Tibial nerve (tissue), 4 donors: ENCODE measurements around the gene GDPD3. TPM values are rescaled to one million over a fixed set of nuclear protein-coding genes. Genes with fewer than 3 reads are reported as not detected.

Experiments used
- DNase-seq, 2 donors: peaks; one replicate each; pipeline ENCODE4 v3.0.0-alpha.2; 2019; ENCODE audit warnings: low spot score in 2 of 2
- H3K27ac ChIP-seq, 4 donors: fragments of 200-600 bp; sonication (generic) in 3 of 4; one replicate each; pipeline ENCODE4 v1.5.1; 2017 to 2019; ENCODE audit warnings: mild to moderate bottlenecking in 1 of 4
- H3K27me3 ChIP-seq, 2 donors: fragments of 200-600 bp; sonication (generic) in 1 of 2; one replicate each; pipeline versions ENCODE4 v1.5.1 to v1.6.0; 2017 to 2019
- H3K36me3 ChIP-seq, 3 donors: fragments of 200-600 bp; sonication (generic); one replicate each; pipeline ENCODE4 v1.5.1; 2018 to 2019
- H3K4me1 ChIP-seq, 4 donors: fragments of 200-600 bp; sonication (generic) in 3 of 4; one replicate each; pipeline ENCODE4 v1.5.1; 2017 to 2019
- H3K4me3 ChIP-seq, 4 donors: fragments of 200-600 bp; sonication (generic) in 3 of 4; one replicate each; pipeline ENCODE4 v1.5.1; 2017 to 2019; ENCODE audit warnings: mild to moderate bottlenecking in 1 of 4, moderate library complexity in 1 of 4
- H3K9me3 ChIP-seq, 4 donors: fragments of 200-600 bp; sonication (generic) in 3 of 4; one replicate each; pipeline ENCODE4 v1.5.1; 2017 to 2019
- CTCF ChIP-seq, 5 experiments: fragments of 200-600 bp in 3 of 5; fragments of 450-650 bp in 2 of 5; sonication (generic) in 3 of 5; IDR thresholded peaks; one replicate each; pipeline ENCODE4 v1.5.1; 2016 to 2019; ENCODE audit warnings: antibody characterized with exemption in 5 of 5, mild to moderate bottlenecking in 3 of 5, moderate library complexity in 2 of 5
- EP300 ChIP-seq, 2 donors: sonication (generic); formaldehyde crosslinking; IDR thresholded peaks; one replicate each; pipeline ENCODE4 v1.6.1; 2017; ENCODE audit warnings: antibody characterized with exemption in 2 of 2, mild to moderate bottlenecking in 1 of 2
- POLR2A ChIP-seq, 2 donors: fragments of 450-650 bp; IDR thresholded peaks; one replicate each; pipeline ENCODE4 v1.6.1; 2017; ENCODE audit warnings: antibody characterized with exemption in 2 of 2, mild to moderate bottlenecking in 2 of 2, moderate library complexity in 2 of 2
- WGBS, 2 donors: methylation state at CpG; one replicate each; pipeline ENCODE4 v1.1.5; 2018; 5-methylcytosine and 5-hydroxymethylcytosine counted together
- total RNA-seq, 4 donors: library from RNA; depleted of rRNA; stranded (reverse); fragments of >200 nt; gene quantifications; one replicate each; pipeline ENCODE4 v1.1.0, GENCODE V29; 2016

GDPD3 gene
- total RNA-seq, 4 donors from 2014 or later = 2.8 to 5.2 (median 4.6) TPM

- DNase-seq = no peak
- Histone ChIP-seq H3K27ac (peak overlapping the region; percentile 90 to 97 (median 96)), H3K4me1 (peaks cover 0 to 56% (median 32%) of the 10 kb centered on the region in 4 donors), H3K9me3 (peaks cover 0 to 23% (median 0%) of the 10 kb centered on the region in 4 donors), H3K27me3 (no peaks in the 10 kb centered on the region), H3K4me3 (peak overlapping the region; percentile 67 to 93 (median 82)), H3K36me3 (peaks cover 5 to 23% (median 5%) of the 10 kb centered on the region in 3 donors)
- 45 to 51% methylated on average over 11 of the region's 11 CpGs for WGBS, 2 donors
- TF ChIP-seq EP300 (IDR thresholded peaks at IDR 0.05) (no peak), POLR2A (IDR thresholded peaks at IDR 0.05) (no peak), CTCF (IDR thresholded peaks at IDR 0.05) (no peak)
Measured at GRCh38 chr16:30094541-30095165, 18.7 kb downstream of the GDPD3 start.

GRCh38 chr16:30092373-30093010 is 20.8 kb downstream of the GDPD3 start:
- peak; percentile 56 to 70 for DNase-seq
- no peaks in the 10 kb centered on the region for H3K27me3 ChIP-seq
- peaks cover 0 to 11% (median 0%) of the 10 kb centered on the region in 4 donors for H3K9me3 ChIP-seq
- H3K4me1 ChIP-seq = peaks cover 0 to 56% (median 32%) of the 10 kb centered on the region in 4 donors
- 5 to 12% methylated on average over 19 to 22 of the region's 22 CpGs for WGBS, 2 donors
- TF ChIP-seq CTCF (IDR thresholded peaks at IDR 0.05) (peak in 4 of 5 experiments; percentile 33 to 53 (median 42)), EP300 (IDR thresholded peaks at IDR 0.05) (peak; percentile 27 to 58), POLR2A (IDR thresholded peaks at IDR 0.05) (no peak)
- H3K36me3 ChIP-seq = peaks cover 5 to 24% (median 5%) of the 10 kb centered on the region in 3 donors
- H3K27ac ChIP-seq = peak overlapping the region; percentile 13 to 90 (median 84)
- H3K4me3 ChIP-seq = peak overlapping the region; percentile 21 to 65 (median 62)

GRCh38 chr16:30091474-30092372 is 21.6 kb downstream of the GDPD3 start, which contains the start of gene TBX6:
TBX6 (minus strand) TSS chr16:30091924; CDS start chr16:30091193, 731 bp downstream.
- peak; percentile 80 for DNase-seq
- peaks cover 0 to 56% (median 32%) of the 10 kb centered on the region in 4 donors for H3K4me1 ChIP-seq
- H3K9me3 ChIP-seq = peaks cover 0 to 3% (median 0%) of the 10 kb centered on the region in 4 donors
- no peaks in the 10 kb centered on the region for H3K27me3 ChIP-seq
- TF ChIP-seq EP300 (IDR thresholded peaks at IDR 0.05) = peak; percentile 51 to 71
- TF ChIP-seq POLR2A (IDR thresholded peaks at IDR 0.05) = peak in 1 of 2 donors; percentile 19
- TF ChIP-seq CTCF (IDR thresholded peaks at IDR 0.05) = peak; percentile 76 to 98 (median 92)
- H3K36me3 ChIP-seq = peaks cover 5 to 32% (median 5%) of the 10 kb centered on the region in 3 donors
- 0% methylated on average over 27 to 75 of the region's 76 CpGs for WGBS, 2 donors
- H3K4me3 ChIP-seq = peak within 1 kb of the TSS; percentile 21 to 65 (median 62)
- peak within 1 kb of the TSS; percentile 13 to 90 (median 84) for H3K27ac ChIP-seq

GRCh38 chr16:30090610-30091331 is 22.6 kb downstream of the GDPD3 start:
- no peak for DNase-seq
- no peaks in the 10 kb centered on the region for H3K27me3 ChIP-seq
- TF ChIP-seq EP300 (IDR thresholded peaks at IDR 0.05) = no peak
- TF ChIP-seq CTCF (IDR thresholded peaks at IDR 0.05) = no peak
- no peak for TF ChIP-seq POLR2A (IDR thresholded peaks at IDR 0.05)
- H3K27ac ChIP-seq = peak overlapping the region in 3 of 4 donors; percentile 83 to 90 (median 85)
- peak overlapping the region in 1 of 4 donors; percentile 65 for H3K4me3 ChIP-seq
- no peaks in the 10 kb centered on the region for H3K9me3 ChIP-seq
- WGBS, 2 donors = 59 to 71% methylated on average over 14 to 26 of the region's 26 CpGs
- peaks cover 0 to 63% (median 32%) of the 10 kb centered on the region in 4 donors for H3K4me1 ChIP-seq
- peaks cover 5 to 41% (median 5%) of the 10 kb centered on the region in 3 donors for H3K36me3 ChIP-seq
